A549 (cell line): Measurements from ENCODE around the gene ITPKB. TPM values are rescaled to one million over a fixed set of nuclear protein-coding genes. Genes with fewer than 3 reads are reported as not detected.

Experiments
- ATAC-seq, 2 experiments: fragments of 200-7000 bp in 1 of 2; fragments of >200 bp in 1 of 2; cut with Nextera tagmentation in 1 of 2; cut with Tn5 transposase in 1 of 2; 3 replicates each; pipeline versions ENCODE4 v1.8.0 to v1.9.1; 2018 to 2020; ENCODE audit warnings: mild to moderate bottlenecking in 1 of 2, moderate library complexity in 1 of 2
- CTCF ChIA-PET: fragments of 300-600 bp; sonication (Branson Sonifier 250); formaldehyde crosslinking; extraction: SDS; loops from one replicate; lab custom pipeline; 2021; ENCODE audit warnings: antibody characterized with exemption, inconsistent platforms; lab: Yijun Ruan, JAX
- POLR2A ChIA-PET: fragments of 350-600 bp; formaldehyde crosslinking; extraction: SDS; loops from one replicate; lab custom pipeline; 2021; ENCODE audit warnings: antibody characterized with exemption, inconsistent platforms; lab: Yijun Ruan, JAX
- DNase-seq, 2 experiments: peaks; one replicate each; pipeline versions ENCODE4 v3.0.0 to v3.0.0-alpha.2; 2011 to 2016; ENCODE audit warnings: low read depth in 1 of 2, low spot score in 1 of 2
- FAIRE-seq: peaks from 2 replicates; lab custom pipeline; 2011; peaks lifted over from hg19 to GRCh38; lab: Jason Lieb, UNC
- H3K27ac ChIP-seq, 2 experiments: fragments of >200 bp; sonication (Bioruptor Twin); formaldehyde crosslinking; 3 replicates each; pipeline ENCODE4 v1.5.1; 2016 to 2017
- H3K4me1 ChIP-seq: fragments of >200 bp; sonication (Bioruptor Twin); formaldehyde crosslinking; 3 replicates; pipeline ENCODE4 v1.6.1; 2016
- H3K4me2 ChIP-seq: fragments of >200 bp; sonication (Bioruptor Twin); formaldehyde crosslinking; 3 replicates; pipeline ENCODE4 v1.6.1; 2016
- H3K4me3 ChIP-seq: fragments of >200 bp; sonication (Bioruptor Twin); formaldehyde crosslinking; 3 replicates; pipeline ENCODE4 v1.5.1; 2016
- H3K9me3 ChIP-seq: fragments of >200 bp; sonication (Bioruptor Twin); formaldehyde crosslinking; 3 replicates; pipeline ENCODE4 v1.6.1; 2016
- BHLHE40 ChIP-seq: IDR thresholded peaks from 2 replicates; pipeline ENCODE4 v1.6.1; 2012; ENCODE audit warnings: low read depth, low read length, inconsistent platforms
- CHD2 ChIP-seq: fragments of 150-350 bp; IDR thresholded peaks from 2 replicates; pipeline ENCODE4 v1.6.1; 2014; ENCODE audit warnings: low read length; ENCODE audit not compliant: partially characterized antibody
- EP300 ChIP-seq, 2 experiments: fragments of >200 bp; sonication (Bioruptor Twin); formaldehyde crosslinking; IDR thresholded peaks; 2 replicates in 1 of 2; 3 replicates in 1 of 2; pipeline ENCODE4 v1.6.1; 2016 to 2017
- HOXB5 ChIP-seq: fragments of 250-450 bp; sonication (Bioruptor Pico); IDR thresholded peaks from 2 replicates; pipeline ENCODE4 v1.5.0; 2020; ENCODE audit warnings: mild to moderate bottlenecking, moderate library complexity
- MAFK ChIP-seq: fragments of 450-650 bp; IDR thresholded peaks from 2 replicates; pipeline ENCODE4 v1.6.1; 2014; ENCODE audit not compliant: partially characterized antibody
- NFE2L2 ChIP-seq: fragments of 150-350 bp; conservative IDR thresholded peaks from 2 replicates; pipeline ENCODE4 v1.6.1; 2014; ENCODE audit warnings: low read length
- NPAS2 ChIP-seq: fragments of 250-450 bp; sonication (Bioruptor Pico); IDR thresholded peaks from 2 replicates; pipeline ENCODE4 v1.8.0; 2022; ENCODE audit warnings: mild to moderate bottlenecking, moderate library complexity, borderline replicate concordance
- NR3C1 ChIP-seq: fragments of >200 bp; sonication (Bioruptor Twin); formaldehyde crosslinking; IDR thresholded peaks from 3 replicates; pipeline ENCODE4 v1.6.1; 2017
- PHF8 ChIP-seq: fragments of 200-600 bp; sonication (generic); IDR thresholded peaks from 2 replicates; pipeline ENCODE4 v1.6.1; 2016; ENCODE audit warnings: low read depth, mild to moderate bottlenecking, antibody characterized with exemption, moderate library complexity, borderline replicate concordance
- POLR2A ChIP-seq: IDR thresholded peaks from 2 replicates; pipeline ENCODE4 v1.6.1; 2012; ENCODE audit warnings: mild to moderate bottlenecking, low read length
- RAD21 ChIP-seq, 2 experiments: fragments of >200 bp in 1 of 2; sonication (Bioruptor Twin) in 1 of 2; formaldehyde crosslinking in 1 of 2; IDR thresholded peaks in 1 of 2; conservative IDR thresholded peaks in 1 of 2; 2 replicates in 1 of 2; 3 replicates in 1 of 2; pipeline ENCODE4 v1.6.1; 2012 to 2018; ENCODE audit warnings: inconsistent platforms in 1 of 2
- SMC3 ChIP-seq: fragments of >200 bp; sonication (Bioruptor Twin); formaldehyde crosslinking; IDR thresholded peaks from 3 replicates; pipeline ENCODE4 v1.6.1; 2018; ENCODE audit warnings: inconsistent platforms
- TP53 ChIP-seq: fragments of 250-450 bp; sonication (Bioruptor Pico); IDR thresholded peaks from 2 replicates; pipeline ENCODE4 v1.5.0; 2021; ENCODE audit warnings: mild to moderate bottlenecking, moderate library complexity
- ZNF302 ChIP-seq: fragments of 250-450 bp; sonication (Bioruptor Pico); IDR thresholded peaks from 2 replicates; pipeline ENCODE4 v1.9.0; 2021; ENCODE audit warnings: inconsistent platforms, mild to moderate bottlenecking, moderate library complexity
- WGBS: methylation state at CpG from one replicate; pipeline ENCODE4 v1.1.6; 2017; ENCODE audit errors: missing lambda C conversion rate; 5-methylcytosine and 5-hydroxymethylcytosine counted together
- polyA plus RNA-seq, 4 experiments: library from polyadenylated mRNA; depleted of rRNA in 3 of 4; stranded (reverse); fragments of >200 nt; fragmentation: RNase III in 1 of 4; extraction: RNeasy Plus Mini Kit Qiagen cat#74134 plus additional on column Dnase treatment in 1 of 4; gene quantifications; 2 replicates in 3 of 4; 3 replicates in 1 of 4; pipeline ENCODE4 v1.2.3, GENCODE V29; 2011 to 2017
- TF ChIP-seq, protein P1 (sequence below): fragments of 200-600 bp; sonication (generic); IDR thresholded peaks from 2 replicates; pipeline ENCODE4 v1.6.1; 2016; ENCODE audit warnings: antibody characterized with exemption, mild to moderate bottlenecking, moderate library complexity
- TF ChIP-seq, protein P2 (sequence below): fragments of 250-450 bp; sonication (Bioruptor Pico); IDR thresholded peaks from 2 replicates; pipeline ENCODE4 v1.5.0; 2021; ENCODE audit warnings: mild to moderate bottlenecking, moderate library complexity, borderline replicate concordance
- TF ChIP-seq, protein P3 (sequence below): fragments of 250-450 bp; sonication (Bioruptor Pico); IDR thresholded peaks from 2 replicates; pipeline ENCODE4 v1.5.0; 2020; ENCODE audit warnings: low read depth, mild to moderate bottlenecking, moderate library complexity
- TF ChIP-seq, protein P4 (sequence below): fragments of >200 bp; sonication (Bioruptor Twin); formaldehyde crosslinking; IDR thresholded peaks from 3 replicates; pipeline ENCODE4 v1.5.1; 2016
- TF ChIP-seq, protein P5 (sequence below): fragments of 150-350 bp; IDR thresholded peaks from 2 replicates; pipeline ENCODE4 v1.6.1; 2014; ENCODE audit warnings: low read depth, mild to moderate bottlenecking, low read length

Gene ITPKB
- polyA plus RNA-seq, 2 of the 4 experiments (the other 2 are of a cell fraction), result 1.7 to 2.8 TPM

DNA sequence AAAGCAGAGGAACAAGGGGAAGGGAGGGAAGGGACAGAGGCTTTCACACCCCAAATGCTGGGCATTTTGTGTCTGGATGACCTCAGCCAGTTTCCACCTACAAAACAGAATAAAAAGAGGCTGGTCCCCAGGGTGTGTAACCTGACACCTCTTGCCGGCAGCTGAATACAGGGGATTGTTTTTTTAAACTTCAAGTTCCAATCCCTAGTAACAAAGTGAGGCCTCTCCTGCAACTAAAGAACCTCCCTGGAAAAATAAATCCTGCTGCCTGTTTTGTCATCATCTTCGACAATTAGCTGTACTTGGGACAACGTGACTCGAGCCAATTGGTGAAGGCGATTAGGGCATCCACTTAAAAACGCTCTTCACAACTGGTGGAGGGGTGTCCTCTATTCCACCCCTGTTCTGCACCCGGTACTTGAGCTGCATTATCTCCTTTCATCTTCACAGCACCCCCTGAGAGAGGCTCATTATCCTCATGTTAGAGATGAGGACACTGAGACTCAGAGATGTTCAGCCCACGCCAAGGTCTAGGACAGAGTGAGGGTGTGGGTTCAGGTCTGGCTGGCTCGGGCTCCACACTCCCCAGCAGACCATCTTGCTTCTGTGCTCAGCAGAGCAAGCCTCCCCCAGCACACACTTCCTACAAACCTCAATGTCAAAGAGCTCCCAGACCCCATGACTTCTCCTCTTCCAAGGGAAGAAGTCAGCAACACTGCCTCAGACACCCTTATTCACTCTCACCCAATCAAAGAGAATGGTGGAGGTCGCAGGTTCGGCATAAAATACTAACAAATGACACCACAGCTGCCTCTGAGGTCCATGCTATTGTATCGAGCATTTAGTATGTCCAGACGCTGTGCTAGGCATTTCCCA is 15.2 kb downstream of the ITPKB start:
- DNase-seq (no peak), ATAC-seq (no peak), FAIRE-seq (no peak)
- ChIA-PET CTCF (interaction anchor here (0.9 kb wide), 1 partner anchor 7 kb away, joined by 3 read pairs; no protein-coding TSS in a partner anchor), POLR2A (no interaction called here)
- Histone ChIP-seq H3K4me1 (peaks cover 5% of the 10 kb centered on the region; the same call in 1 of the 3 replicates), H3K4me2 (no peak overlapping the region), H3K9me3 (no peaks in the 10 kb centered on the region), H3K27ac (no peak overlapping the region), H3K4me3 (no peak overlapping the region)
- no peak for TF ChIP-seq CHD2
- no peak for TF ChIP-seq HOXB5
- TF ChIP-seq, protein P1, sequence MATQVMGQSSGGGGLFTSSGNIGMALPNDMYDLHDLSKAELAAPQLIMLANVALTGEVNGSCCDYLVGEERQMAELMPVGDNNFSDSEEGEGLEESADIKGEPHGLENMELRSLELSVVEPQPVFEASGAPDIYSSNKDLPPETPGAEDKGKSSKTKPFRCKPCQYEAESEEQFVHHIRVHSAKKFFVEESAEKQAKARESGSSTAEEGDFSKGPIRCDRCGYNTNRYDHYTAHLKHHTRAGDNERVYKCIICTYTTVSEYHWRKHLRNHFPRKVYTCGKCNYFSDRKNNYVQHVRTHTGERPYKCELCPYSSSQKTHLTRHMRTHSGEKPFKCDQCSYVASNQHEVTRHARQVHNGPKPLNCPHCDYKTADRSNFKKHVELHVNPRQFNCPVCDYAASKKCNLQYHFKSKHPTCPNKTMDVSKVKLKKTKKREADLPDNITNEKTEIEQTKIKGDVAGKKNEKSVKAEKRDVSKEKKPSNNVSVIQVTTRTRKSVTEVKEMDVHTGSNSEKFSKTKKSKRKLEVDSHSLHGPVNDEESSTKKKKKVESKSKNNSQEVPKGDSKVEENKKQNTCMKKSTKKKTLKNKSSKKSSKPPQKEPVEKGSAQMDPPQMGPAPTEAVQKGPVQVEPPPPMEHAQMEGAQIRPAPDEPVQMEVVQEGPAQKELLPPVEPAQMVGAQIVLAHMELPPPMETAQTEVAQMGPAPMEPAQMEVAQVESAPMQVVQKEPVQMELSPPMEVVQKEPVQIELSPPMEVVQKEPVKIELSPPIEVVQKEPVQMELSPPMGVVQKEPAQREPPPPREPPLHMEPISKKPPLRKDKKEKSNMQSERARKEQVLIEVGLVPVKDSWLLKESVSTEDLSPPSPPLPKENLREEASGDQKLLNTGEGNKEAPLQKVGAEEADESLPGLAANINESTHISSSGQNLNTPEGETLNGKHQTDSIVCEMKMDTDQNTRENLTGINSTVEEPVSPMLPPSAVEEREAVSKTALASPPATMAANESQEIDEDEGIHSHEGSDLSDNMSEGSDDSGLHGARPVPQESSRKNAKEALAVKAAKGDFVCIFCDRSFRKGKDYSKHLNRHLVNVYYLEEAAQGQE, result no peak
- no peak for TF ChIP-seq NR3C1
- no peak for TF ChIP-seq BHLHE40
- TF ChIP-seq, protein P2, sequence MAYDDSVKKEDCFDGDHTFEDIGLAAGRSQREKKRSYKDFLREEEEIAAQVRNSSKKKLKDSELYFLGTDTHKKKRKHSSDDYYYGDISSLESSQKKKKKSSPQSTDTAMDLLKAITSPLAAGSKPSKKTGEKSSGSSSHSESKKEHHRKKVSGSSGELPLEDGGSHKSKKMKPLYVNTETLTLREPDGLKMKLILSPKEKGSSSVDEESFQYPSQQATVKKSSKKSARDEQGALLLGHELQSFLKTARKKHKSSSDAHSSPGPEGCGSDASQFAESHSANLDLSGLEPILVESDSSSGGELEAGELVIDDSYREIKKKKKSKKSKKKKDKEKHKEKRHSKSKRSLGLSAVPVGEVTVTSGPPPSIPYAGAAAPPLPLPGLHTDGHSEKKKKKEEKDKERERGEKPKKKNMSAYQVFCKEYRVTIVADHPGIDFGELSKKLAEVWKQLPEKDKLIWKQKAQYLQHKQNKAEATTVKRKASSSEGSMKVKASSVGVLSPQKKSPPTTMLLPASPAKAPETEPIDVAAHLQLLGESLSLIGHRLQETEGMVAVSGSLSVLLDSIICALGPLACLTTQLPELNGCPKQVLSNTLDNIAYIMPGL (CRISPR knock-in tag), result no peak
- TF ChIP-seq POLR2A, result no peak
- TF ChIP-seq, protein P3, sequence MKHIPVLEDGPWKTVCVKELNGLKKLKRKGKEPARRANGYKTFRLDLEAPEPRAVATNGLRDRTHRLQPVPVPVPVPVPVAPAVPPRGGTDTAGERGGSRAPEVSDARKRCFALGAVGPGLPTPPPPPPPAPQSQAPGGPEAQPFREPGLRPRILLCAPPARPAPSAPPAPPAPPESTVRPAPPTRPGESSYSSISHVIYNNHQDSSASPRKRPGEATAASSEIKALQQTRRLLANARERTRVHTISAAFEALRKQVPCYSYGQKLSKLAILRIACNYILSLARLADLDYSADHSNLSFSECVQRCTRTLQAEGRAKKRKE (CRISPR knock-in tag), result no peak
- no peak for TF ChIP-seq RAD21 (conservative IDR thresholded peaks at IDR 0.05 in 1 of 2, IDR thresholded peaks at IDR 0.05 in 1 of 2)
- TF ChIP-seq, protein P4, sequence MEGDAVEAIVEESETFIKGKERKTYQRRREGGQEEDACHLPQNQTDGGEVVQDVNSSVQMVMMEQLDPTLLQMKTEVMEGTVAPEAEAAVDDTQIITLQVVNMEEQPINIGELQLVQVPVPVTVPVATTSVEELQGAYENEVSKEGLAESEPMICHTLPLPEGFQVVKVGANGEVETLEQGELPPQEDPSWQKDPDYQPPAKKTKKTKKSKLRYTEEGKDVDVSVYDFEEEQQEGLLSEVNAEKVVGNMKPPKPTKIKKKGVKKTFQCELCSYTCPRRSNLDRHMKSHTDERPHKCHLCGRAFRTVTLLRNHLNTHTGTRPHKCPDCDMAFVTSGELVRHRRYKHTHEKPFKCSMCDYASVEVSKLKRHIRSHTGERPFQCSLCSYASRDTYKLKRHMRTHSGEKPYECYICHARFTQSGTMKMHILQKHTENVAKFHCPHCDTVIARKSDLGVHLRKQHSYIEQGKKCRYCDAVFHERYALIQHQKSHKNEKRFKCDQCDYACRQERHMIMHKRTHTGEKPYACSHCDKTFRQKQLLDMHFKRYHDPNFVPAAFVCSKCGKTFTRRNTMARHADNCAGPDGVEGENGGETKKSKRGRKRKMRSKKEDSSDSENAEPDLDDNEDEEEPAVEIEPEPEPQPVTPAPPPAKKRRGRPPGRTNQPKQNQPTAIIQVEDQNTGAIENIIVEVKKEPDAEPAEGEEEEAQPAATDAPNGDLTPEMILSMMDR, result no peak
- TF ChIP-seq NPAS2 (CRISPR knock-in tag), result no peak
- no peak for TF ChIP-seq PHF8
- TF ChIP-seq ZNF302 (CRISPR knock-in tag), result no peak
- no peak for TF ChIP-seq MAFK
- no peak for TF ChIP-seq NFE2L2
- TF ChIP-seq, protein P5, sequence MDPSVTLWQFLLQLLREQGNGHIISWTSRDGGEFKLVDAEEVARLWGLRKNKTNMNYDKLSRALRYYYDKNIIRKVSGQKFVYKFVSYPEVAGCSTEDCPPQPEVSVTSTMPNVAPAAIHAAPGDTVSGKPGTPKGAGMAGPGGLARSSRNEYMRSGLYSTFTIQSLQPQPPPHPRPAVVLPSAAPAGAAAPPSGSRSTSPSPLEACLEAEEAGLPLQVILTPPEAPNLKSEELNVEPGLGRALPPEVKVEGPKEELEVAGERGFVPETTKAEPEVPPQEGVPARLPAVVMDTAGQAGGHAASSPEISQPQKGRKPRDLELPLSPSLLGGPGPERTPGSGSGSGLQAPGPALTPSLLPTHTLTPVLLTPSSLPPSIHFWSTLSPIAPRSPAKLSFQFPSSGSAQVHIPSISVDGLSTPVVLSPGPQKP, result no peak
- TF ChIP-seq TP53 (CRISPR knock-in tag), result no peak
- no peak for TF ChIP-seq EP300 (IDR thresholded peaks at IDR 0.05)
- TF ChIP-seq SMC3, result no peak
- WGBS, result 75% methylated on average over 13 of the region's 13 CpGs
